ENCODE data around the gene STIM1.

The STIM1 gene

GRCh38 chr11:4071914-4072313, 216.4 kb downstream of the STIM1 start:
- Histone ChIP-seq H3K36me3 (ENCODE audit: control insufficient read depth, low read length) (no peaks in the 10 kb centered on the region), H3K4me3 (ENCODE audit: low read length) (no peak overlapping the region), H3K79me2 (ENCODE audit: control insufficient read depth, low read length) (no peaks in the 10 kb centered on the region), H3K27me3 (ENCODE audit: control insufficient read depth, low read length) (no peaks in the 10 kb centered on the region), H3K27ac (ENCODE audit: low read depth, low read length) (no peak overlapping the region), H3K9me3 (ENCODE audit: control insufficient read depth, insufficient read depth, low read length) (no peaks in the 10 kb centered on the region), H4K20me1 (ENCODE audit: control insufficient read depth, insufficient read depth, low read depth, low read length) (no peaks in the 10 kb centered on the region), H3K4me1 (ENCODE audit: control insufficient read depth, low read length) (0 out of 2 replicates have a peak, but pooled peaks cover 3% of the 10 kb centered on the region), H3K9me2 (replicated peaks; ENCODE audit: control insufficient read depth, low read length) (no peaks in the 10 kb centered on the region), H3K4me2 (ENCODE audit: low read length) (no peak overlapping the region), H3F3A (ENCODE audit: control insufficient read depth, insufficient read depth) (no peaks in the 10 kb centered on the region; the same call in 1 of the 2 replicates)
- TF ChIP-seq EZH2phosphoT487 (IDR thresholded peaks at IDR 0.05; ENCODE audit: borderline replicate concordance, low read length) (no peak), CTCF (IDR thresholded peaks at IDR 0.05; ENCODE audit: low read depth, low read length, poor library complexity, severe bottlenecking) (no peak)

GRCh38 chr11:4072668-4073285, 217.3 kb downstream of the STIM1 start:
- no peaks in the 10 kb centered on the region for H4K20me1 ChIP-seq (ENCODE audit: control insufficient read depth, insufficient read depth, low read depth, low read length)
- H3K36me3 ChIP-seq (ENCODE audit: control insufficient read depth, low read length) = no peaks in the 10 kb centered on the region
- H3K9me3 ChIP-seq (ENCODE audit: control insufficient read depth, insufficient read depth, low read length) = no peaks in the 10 kb centered on the region
- H3F3A ChIP-seq (ENCODE audit: control insufficient read depth, insufficient read depth) = no peaks in the 10 kb centered on the region; the same call in 1 of the 2 replicates
- H3K4me2 ChIP-seq (ENCODE audit: low read length) = no peak overlapping the region
- H3K79me2 ChIP-seq (ENCODE audit: control insufficient read depth, low read length) = no peaks in the 10 kb centered on the region
- no peaks in the 10 kb centered on the region for H3K9me2 ChIP-seq (replicated peaks; ENCODE audit: control insufficient read depth, low read length)
- no peak overlapping the region for H3K27ac ChIP-seq (ENCODE audit: low read depth, low read length)
- H3K4me3 ChIP-seq (ENCODE audit: low read length) = no peak overlapping the region
- no peak for TF ChIP-seq EZH2phosphoT487 (IDR thresholded peaks at IDR 0.05; ENCODE audit: borderline replicate concordance, low read length)
- peak; percentile 83 for TF ChIP-seq CTCF (IDR thresholded peaks at IDR 0.05; ENCODE audit: low read depth, low read length, poor library complexity, severe bottlenecking)
- no peaks in the 10 kb centered on the region for H3K27me3 ChIP-seq (ENCODE audit: control insufficient read depth, low read length)
- 0 out of 2 replicates have a peak, but pooled peaks cover 3% of the 10 kb centered on the region for H3K4me1 ChIP-seq (ENCODE audit: control insufficient read depth, low read length)

- Histone ChIP-seq H3K27ac (ENCODE audit: low read depth, low read length) (no peak overlapping the region), H4K20me1 (ENCODE audit: control insufficient read depth, insufficient read depth, low read depth, low read length) (no peaks in the 10 kb centered on the region), H3K4me3 (ENCODE audit: low read length) (no peak overlapping the region), H3K9me3 (ENCODE audit: control insufficient read depth, insufficient read depth, low read length) (no peaks in the 10 kb centered on the region), H3K27me3 (ENCODE audit: control insufficient read depth, low read length) (no peaks in the 10 kb centered on the region), H3F3A (ENCODE audit: control insufficient read depth, insufficient read depth) (no peaks in the 10 kb centered on the region; the same call in 1 of the 2 replicates), H3K79me2 (ENCODE audit: control insufficient read depth, low read length) (no peaks in the 10 kb centered on the region), H3K4me1 (ENCODE audit: control insufficient read depth, low read length) (0 out of 2 replicates have a peak, but pooled peaks cover 3% of the 10 kb centered on the region), H3K36me3 (ENCODE audit: control insufficient read depth, low read length) (no peaks in the 10 kb centered on the region), H3K4me2 (ENCODE audit: low read length) (no peak overlapping the region), H3K9me2 (replicated peaks; ENCODE audit: control insufficient read depth, low read length) (no peaks in the 10 kb centered on the region)
- no peak for TF ChIP-seq CTCF (IDR thresholded peaks at IDR 0.05; ENCODE audit: low read depth, low read length, poor library complexity, severe bottlenecking)
- no peak for TF ChIP-seq EZH2phosphoT487 (IDR thresholded peaks at IDR 0.05; ENCODE audit: borderline replicate concordance, low read length)
Measured at GRCh38 chr11:4074266-4074665, 218.8 kb downstream of the STIM1 start.
